Measurements from ENCODE around the gene SLC25A23.

GRCh38 chr19:6458695-6459261 lies 814 bp downstream of the SLC25A23 start:
- TF ChIP-seq CTCF (IDR thresholded peaks at IDR 0.05) (no peak), TCF7L2 (IDR thresholded peaks at IDR 0.05; ENCODE audit: low read depth, low read length) (no peak)
